Measurements from ENCODE around the gene AJAP1. TPM values are rescaled to one million over a fixed set of nuclear protein-coding genes. Genes with fewer than 3 reads are reported as not detected.

The AJAP1 gene
- total RNA-seq, 4 donors from 2014 or later = under 0.01 to 0.21 (median 0.10) TPM

DNA sequence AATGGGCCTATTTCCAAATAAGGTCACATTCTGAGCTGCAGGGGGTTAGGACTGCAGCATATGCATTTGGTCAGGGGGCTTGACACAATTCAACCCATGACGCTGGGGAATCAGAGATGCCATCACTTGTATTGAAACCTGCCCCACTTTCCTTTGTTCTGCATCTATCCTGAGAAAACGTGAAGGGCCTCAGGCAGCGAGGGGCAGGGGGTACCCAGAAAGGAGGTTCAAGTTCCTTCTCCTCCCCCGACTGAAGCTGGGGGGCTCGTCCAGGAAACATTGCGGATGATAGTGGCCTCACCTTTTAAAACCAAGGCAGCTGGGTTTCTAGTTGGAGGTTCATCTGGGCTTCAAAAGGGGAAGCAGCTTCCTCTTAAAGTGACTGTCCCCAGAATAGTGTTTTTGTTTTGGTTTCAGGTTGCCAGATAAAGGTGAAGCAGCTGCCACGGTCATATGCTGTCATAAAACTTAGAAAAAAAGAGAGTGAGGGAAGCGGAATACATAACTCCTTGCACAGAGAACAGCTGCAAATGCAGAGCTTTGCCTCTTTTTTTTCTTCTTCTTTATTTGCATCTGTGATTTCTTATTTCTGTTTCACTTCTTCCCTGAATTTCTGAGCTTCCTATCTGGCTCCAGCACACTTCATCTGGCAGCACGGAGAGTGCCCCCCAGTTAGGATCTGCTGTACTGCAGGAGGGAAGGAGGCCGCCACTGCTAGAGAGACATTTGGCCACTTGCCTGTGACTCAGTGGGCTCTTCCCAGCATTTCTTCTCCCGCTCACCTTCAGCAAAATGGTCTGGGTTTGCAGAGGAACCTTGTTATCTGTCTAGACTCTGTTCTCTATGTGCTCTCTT, 142.0 kb downstream of the AJAP1 start:
- WGBS, 2 donors = 70 to 90% methylated on average over 11 of the region's 11 CpGs

GRCh38 chr1:4797016-4797410, 142.6 kb downstream of the AJAP1 start:
- 64 to 67% methylated on average over 6 of the region's 6 CpGs for WGBS, 2 donors
- Histone ChIP-seq H3K27ac (no peak overlapping the region), H3K36me3 (no peaks in the 10 kb centered on the region), H3K4me3 (no peak overlapping the region), H3K9me3 (peaks cover 0 to 42% (median 0%) of the 10 kb centered on the region in 4 donors), H3K27me3 (no peaks in the 10 kb centered on the region), H3K4me1 (no peaks in the 10 kb centered on the region)
- no peak for TF ChIP-seq POLR2A (IDR thresholded peaks at IDR 0.05)
- TF ChIP-seq EP300 (IDR thresholded peaks at IDR 0.05) = no peak
- TF ChIP-seq, protein P1, sequence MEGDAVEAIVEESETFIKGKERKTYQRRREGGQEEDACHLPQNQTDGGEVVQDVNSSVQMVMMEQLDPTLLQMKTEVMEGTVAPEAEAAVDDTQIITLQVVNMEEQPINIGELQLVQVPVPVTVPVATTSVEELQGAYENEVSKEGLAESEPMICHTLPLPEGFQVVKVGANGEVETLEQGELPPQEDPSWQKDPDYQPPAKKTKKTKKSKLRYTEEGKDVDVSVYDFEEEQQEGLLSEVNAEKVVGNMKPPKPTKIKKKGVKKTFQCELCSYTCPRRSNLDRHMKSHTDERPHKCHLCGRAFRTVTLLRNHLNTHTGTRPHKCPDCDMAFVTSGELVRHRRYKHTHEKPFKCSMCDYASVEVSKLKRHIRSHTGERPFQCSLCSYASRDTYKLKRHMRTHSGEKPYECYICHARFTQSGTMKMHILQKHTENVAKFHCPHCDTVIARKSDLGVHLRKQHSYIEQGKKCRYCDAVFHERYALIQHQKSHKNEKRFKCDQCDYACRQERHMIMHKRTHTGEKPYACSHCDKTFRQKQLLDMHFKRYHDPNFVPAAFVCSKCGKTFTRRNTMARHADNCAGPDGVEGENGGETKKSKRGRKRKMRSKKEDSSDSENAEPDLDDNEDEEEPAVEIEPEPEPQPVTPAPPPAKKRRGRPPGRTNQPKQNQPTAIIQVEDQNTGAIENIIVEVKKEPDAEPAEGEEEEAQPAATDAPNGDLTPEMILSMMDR (IDR thresholded peaks at IDR 0.05) = no peak
- DNase-seq (ENCODE audit: low spot score in 2 of 2) = no peak

More for the DNA sequence above, 142.0 kb downstream of the AJAP1 start:
- H3K36me3 ChIP-seq = no peaks in the 10 kb centered on the region
- peaks cover 0 to 41% (median 0%) of the 10 kb centered on the region in 4 donors for H3K9me3 ChIP-seq
- H3K27ac ChIP-seq = no peak overlapping the region
- TF ChIP-seq, protein P1 (IDR thresholded peaks at IDR 0.05) = no peak
- TF ChIP-seq EP300 (IDR thresholded peaks at IDR 0.05) (no peak), POLR2A (IDR thresholded peaks at IDR 0.05) (no peak)
- no peaks in the 10 kb centered on the region for H3K4me1 ChIP-seq
- H3K27me3 ChIP-seq = no peaks in the 10 kb centered on the region
- no peak for DNase-seq (ENCODE audit: low spot score in 2 of 2)
- H3K4me3 ChIP-seq = no peak overlapping the region

DNA sequence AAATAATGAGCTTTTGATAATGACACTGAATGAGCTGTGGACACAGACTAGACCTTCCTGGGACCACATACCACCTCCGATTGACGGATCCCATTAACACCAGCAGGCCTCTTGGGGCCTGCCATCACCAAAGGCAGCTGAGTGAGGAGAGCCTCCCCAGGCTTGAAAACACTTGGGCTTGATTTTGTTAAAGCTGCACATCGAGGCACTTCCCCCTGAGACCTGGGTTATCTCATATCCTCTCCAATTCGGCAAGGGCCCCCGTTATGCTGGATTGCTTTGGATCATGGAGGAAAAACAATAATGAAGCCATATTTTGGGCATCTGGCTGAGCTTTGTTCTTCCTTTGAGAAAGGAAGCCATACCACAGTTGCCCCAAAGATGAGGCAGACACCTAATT, 143.0 kb downstream of the AJAP1 start:
- Histone ChIP-seq H3K4me1 (no peaks in the 10 kb centered on the region), H3K36me3 (no peaks in the 10 kb centered on the region), H3K9me3 (peaks cover 0 to 46% (median 0%) of the 10 kb centered on the region in 4 donors), H3K27me3 (no peaks in the 10 kb centered on the region), H3K27ac (no peak overlapping the region), H3K4me3 (no peak overlapping the region)
- WGBS, 2 donors = 62 to 89% methylated on average over 5 of the region's 5 CpGs
- TF ChIP-seq POLR2A (IDR thresholded peaks at IDR 0.05) = no peak
- no peak for TF ChIP-seq EP300 (IDR thresholded peaks at IDR 0.05)
- TF ChIP-seq, protein P1 (IDR thresholded peaks at IDR 0.05) = no peak
- DNase-seq (ENCODE audit: low spot score in 2 of 2) = no peak

DNA sequence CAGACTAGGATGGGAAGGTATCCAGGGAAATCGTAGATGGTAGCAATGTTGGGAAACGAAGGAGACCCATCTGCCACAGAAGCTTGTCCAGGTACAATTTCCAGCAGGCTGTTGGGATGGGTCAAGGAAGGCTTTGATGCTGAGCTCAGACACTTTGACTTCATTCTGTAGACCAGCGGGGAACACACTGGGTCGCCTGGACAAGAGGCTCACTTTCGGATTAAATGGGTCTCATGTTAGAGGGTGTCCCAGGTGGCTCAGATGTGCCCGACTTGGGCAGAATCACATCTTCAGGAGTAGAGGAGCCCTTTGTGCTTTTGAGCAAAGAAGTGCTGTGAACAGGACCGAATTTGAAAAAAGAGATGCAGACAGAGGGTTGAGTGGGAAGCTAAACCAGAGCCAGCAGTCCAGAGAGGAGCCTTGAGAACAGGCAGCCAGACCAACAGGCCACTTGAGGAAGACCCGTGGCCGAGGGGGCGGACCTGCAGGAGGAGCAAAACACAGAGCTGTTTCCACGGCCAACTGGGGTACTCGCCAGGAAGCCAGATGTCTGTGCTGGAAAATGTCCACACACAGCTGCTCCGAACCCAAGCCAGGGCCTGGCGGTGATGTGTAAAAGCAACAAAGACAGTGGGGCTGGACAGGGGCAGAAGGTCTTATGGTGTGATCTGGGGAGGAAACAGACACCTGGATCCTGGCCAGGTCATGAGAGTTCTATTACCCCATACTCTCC, 146.9 kb downstream of the AJAP1 start:
- no peaks in the 10 kb centered on the region for H3K27me3 ChIP-seq
- no peak for TF ChIP-seq POLR2A (IDR thresholded peaks at IDR 0.05)
- TF ChIP-seq, protein P1 (IDR thresholded peaks at IDR 0.05) = no peak
- no peak for TF ChIP-seq EP300 (IDR thresholded peaks at IDR 0.05)
- WGBS, 2 donors = 54 to 59% methylated on average over 14 of the region's 14 CpGs
- H3K4me1 ChIP-seq = no peaks in the 10 kb centered on the region
- H3K36me3 ChIP-seq = no peaks in the 10 kb centered on the region
- DNase-seq (ENCODE audit: low spot score in 2 of 2) = peak; percentile 58 to 67
- no peak overlapping the region for H3K4me3 ChIP-seq
- H3K27ac ChIP-seq = no peak overlapping the region
- H3K9me3 ChIP-seq = peaks cover 0 to 27% (median 0%) of the 10 kb centered on the region in 4 donors

DNA sequence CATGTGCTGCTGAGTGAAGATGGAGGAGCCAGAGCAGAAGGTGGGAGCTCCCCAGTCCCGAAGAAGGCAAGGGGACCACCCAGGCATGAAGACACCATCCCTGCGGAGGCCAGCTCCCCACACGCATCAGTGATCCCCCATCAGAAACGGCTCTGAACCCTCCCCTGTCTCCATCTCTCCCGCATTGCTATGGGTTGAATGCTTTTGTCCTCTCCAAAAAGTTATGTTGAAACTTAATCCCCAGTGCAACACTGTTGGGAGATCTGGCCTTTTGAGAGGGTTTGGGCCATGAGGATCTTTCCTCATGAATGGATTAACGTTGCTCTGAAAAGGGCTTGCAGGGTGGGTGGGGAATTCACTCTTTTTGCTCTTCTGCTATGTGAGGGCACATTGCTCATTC, 147.6 kb downstream of the AJAP1 start:
- Histone ChIP-seq H3K27ac (no peak overlapping the region), H3K4me3 (no peak overlapping the region), H3K27me3 (no peaks in the 10 kb centered on the region), H3K36me3 (no peaks in the 10 kb centered on the region), H3K4me1 (no peaks in the 10 kb centered on the region), H3K9me3 (peaks cover 0 to 26% (median 0%) of the 10 kb centered on the region in 4 donors)
- 59 to 65% methylated on average over 6 of the region's 6 CpGs for WGBS, 2 donors
- DNase-seq (ENCODE audit: low spot score in 2 of 2) = no peak
- TF ChIP-seq EP300 (IDR thresholded peaks at IDR 0.05) (no peak), POLR2A (IDR thresholded peaks at IDR 0.05) (no peak)
- TF ChIP-seq, protein P1 (IDR thresholded peaks at IDR 0.05) = no peak
